Neural cell (in vitro differentiated cells): ENCODE data around the gene DACH1. TPM values are rescaled to one million over a fixed set of nuclear protein-coding genes. Genes with fewer than 3 reads are reported as not detected.

Experiments used
- H2AFZ ChIP-seq: fragments of 200-600, 300-800 bp; sonication (generic), shearing (Covaris generic); 2 replicates; pipeline ENCODE4 v1.6.0; 2014; ENCODE audit warnings: low read depth, mild to moderate bottlenecking, antibody characterized with exemption, low read length, moderate library complexity
- H3F3A ChIP-seq: fragments of 200-600 bp; shearing (Covaris generic); 2 replicates; pipeline ENCODE4 v1.6.1; 2016; ENCODE audit warnings: mild to moderate bottlenecking, moderate library complexity, mixed read lengths, antibody characterized with exemption, low read length; ENCODE audit not compliant: insufficient read depth, poor library complexity, severe bottlenecking
- H3K27ac ChIP-seq: fragments of 200-600, 300-800 bp; sonication (generic), shearing (Covaris generic); 2 replicates; pipeline ENCODE4 v1.5.1; 2014; ENCODE audit warnings: mild to moderate bottlenecking, low read length, moderate library complexity
- H3K27me3 ChIP-seq: fragments of 300-800, 200-600 bp; sonication (generic), shearing (Covaris generic); 2 replicates; pipeline ENCODE4 v1.6.0; 2014; ENCODE audit warnings: mild to moderate bottlenecking, low read depth, low read length, moderate library complexity; ENCODE audit not compliant: insufficient read depth
- H3K36me3 ChIP-seq: fragments of 300-800, 200-600 bp; sonication (generic), shearing (Covaris generic); 2 replicates; pipeline ENCODE4 v1.5.1; 2014; ENCODE audit warnings: mild to moderate bottlenecking, antibody characterized with exemption, low read length, moderate library complexity; ENCODE audit not compliant: insufficient read depth
- H3K4me2 ChIP-seq: fragments of 300-800, 200-600 bp; sonication (generic), shearing (Covaris generic); 2 replicates; pipeline ENCODE4 v1.6.0; 2014; ENCODE audit warnings: mild to moderate bottlenecking, low read length
- H3K4me3 ChIP-seq: fragments of 300-800, 200-600 bp; sonication (generic), shearing (Covaris generic); 2 replicates; pipeline ENCODE4 v1.5.1; 2014; ENCODE audit warnings: mild to moderate bottlenecking, low read length, moderate library complexity
- H3K79me2 ChIP-seq: fragments of 200-600 bp; shearing (Covaris generic); replicated peaks from 2 replicates; pipeline ENCODE4 v1.6.0; 2014; ENCODE audit warnings: mild to moderate bottlenecking, low read length, moderate library complexity; ENCODE audit not compliant: insufficient read depth
- H3K9ac ChIP-seq: fragments of 300-800, 200-600 bp; sonication (generic), shearing (Covaris generic); 2 replicates; pipeline ENCODE4 v1.6.1; 2016; ENCODE audit warnings: mild to moderate bottlenecking, low read length, mixed read lengths
- H3K9me2 ChIP-seq: fragments of 200-600 bp; shearing (Covaris generic); 2 replicates; pipeline ENCODE4 v1.6.1; 2016; ENCODE audit warnings: mild to moderate bottlenecking, low read length, mixed read lengths; ENCODE audit not compliant: insufficient read depth
- H3K9me3 ChIP-seq: fragments of 200-600, 300-800 bp; sonication (generic), shearing (Covaris generic); 2 replicates; pipeline ENCODE4 v1.6.1; 2016; ENCODE audit warnings: mild to moderate bottlenecking, mixed run types, low read length, moderate library complexity, mixed read lengths
- H4K20me1 ChIP-seq: fragments of 200-600 bp; shearing (Covaris generic); 2 replicates; pipeline ENCODE4 v1.6.1; 2016; ENCODE audit warnings: mild to moderate bottlenecking, mixed run types; ENCODE audit not compliant: insufficient read depth
- EP300 ChIP-seq: fragments of 450-650 bp; conservative IDR thresholded peaks from 2 replicates; pipeline ENCODE4 v1.6.1; 2014; ENCODE audit warnings: antibody characterized with exemption, mild to moderate bottlenecking, moderate library complexity; ENCODE audit not compliant: poor library complexity, severe bottlenecking
- EZH2 ChIP-seq: fragments of 200-600, 300-800 bp; shearing (Covaris generic), sonication (generic); IDR thresholded peaks from 2 replicates; pipeline ENCODE4 v1.6.1; 2014; ENCODE audit warnings: antibody characterized with exemption, low read length, borderline replicate concordance, mild to moderate bottlenecking; ENCODE audit not compliant: insufficient read depth, poor library complexity, severe bottlenecking
- MXI1 ChIP-seq: fragments of 450-650 bp; conservative IDR thresholded peaks from 2 replicates; pipeline ENCODE4 v1.6.1; 2014; ENCODE audit warnings: antibody characterized with exemption, mild to moderate bottlenecking; ENCODE audit not compliant: poor library complexity, severe bottlenecking
- POLR2AphosphoS5 ChIP-seq: IDR thresholded peaks from 2 replicates; pipeline ENCODE4 v1.6.1; 2012
- RAD21 ChIP-seq: fragments of 450-650 bp; conservative IDR thresholded peaks from 2 replicates; pipeline ENCODE4 v1.6.1; 2014; ENCODE audit warnings: antibody characterized with exemption, mild to moderate bottlenecking, moderate library complexity
- SMC3 ChIP-seq: fragments of 450-650 bp; conservative IDR thresholded peaks from 2 replicates; pipeline ENCODE4 v1.6.1; 2014; ENCODE audit warnings: antibody characterized with exemption, mild to moderate bottlenecking, moderate library complexity; ENCODE audit not compliant: poor library complexity
- TAF1 ChIP-seq: IDR thresholded peaks from 2 replicates; pipeline ENCODE4 v1.6.1; 2012; ENCODE audit warnings: low read depth
- polyA plus RNA-seq: library from polyadenylated mRNA; depleted of rRNA; stranded (reverse); fragments of >200 nt; gene quantifications from 2 replicates; pipeline ENCODE4 v1.2.3, GENCODE V29; 2014
- TF ChIP-seq, protein P1 (sequence below): IDR thresholded peaks from 2 replicates; pipeline ENCODE4 v1.6.1; 2012; ENCODE audit warnings: borderline replicate concordance
- TF ChIP-seq, protein P2 (sequence below): fragments of 450-650 bp; IDR thresholded peaks from 2 replicates; pipeline ENCODE4 v1.5.1; 2014; ENCODE audit warnings: antibody characterized with exemption, mild to moderate bottlenecking, moderate library complexity; ENCODE audit not compliant: poor library complexity, severe bottlenecking

Gene DACH1
- polyA plus RNA-seq, 1 donor from 2014 or later = 20.0 TPM

DNA sequence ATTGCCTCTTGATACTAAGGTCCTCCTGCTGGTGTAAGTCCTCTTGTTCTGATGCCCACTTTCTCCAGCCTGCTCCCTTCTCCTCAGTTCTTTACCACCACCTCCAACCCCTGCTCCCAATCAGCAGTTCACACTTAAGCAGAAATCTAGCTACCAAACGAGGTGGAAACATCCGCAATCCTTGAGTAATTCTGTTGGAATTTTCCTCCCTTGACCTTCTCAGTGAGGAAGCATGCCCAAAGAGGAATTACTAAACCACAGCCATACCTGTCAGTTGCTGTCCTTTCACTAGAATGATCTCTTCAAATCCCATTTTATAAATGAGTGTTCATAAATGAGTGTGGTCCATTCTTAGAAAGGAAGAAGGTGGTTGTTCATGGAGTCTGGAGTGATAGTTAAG lies 289.9 kb downstream of the DACH1 start:
- Histone ChIP-seq H3F3A (no peaks in the 10 kb centered on the region), H3K4me2 (no peak overlapping the region), H2AFZ (no peak overlapping the region), H3K27me3 (no peaks in the 10 kb centered on the region), H3K9me2 (no peaks in the 10 kb centered on the region), H3K4me3 (no peak overlapping the region), H3K79me2 (no peaks in the 10 kb centered on the region), H3K9me3 (no peaks in the 10 kb centered on the region), H3K27ac (no peak overlapping the region), H3K9ac (no peak overlapping the region), H4K20me1 (no peaks in the 10 kb centered on the region), H3K36me3 (no peaks in the 10 kb centered on the region)
- TF ChIP-seq TAF1 (no peak), POLR2AphosphoS5 (no peak), MXI1 (no peak), EP300 (no peak), EZH2 (no peak), SMC3 (no peak), RAD21 (no peak)
- TF ChIP-seq, protein P1, sequence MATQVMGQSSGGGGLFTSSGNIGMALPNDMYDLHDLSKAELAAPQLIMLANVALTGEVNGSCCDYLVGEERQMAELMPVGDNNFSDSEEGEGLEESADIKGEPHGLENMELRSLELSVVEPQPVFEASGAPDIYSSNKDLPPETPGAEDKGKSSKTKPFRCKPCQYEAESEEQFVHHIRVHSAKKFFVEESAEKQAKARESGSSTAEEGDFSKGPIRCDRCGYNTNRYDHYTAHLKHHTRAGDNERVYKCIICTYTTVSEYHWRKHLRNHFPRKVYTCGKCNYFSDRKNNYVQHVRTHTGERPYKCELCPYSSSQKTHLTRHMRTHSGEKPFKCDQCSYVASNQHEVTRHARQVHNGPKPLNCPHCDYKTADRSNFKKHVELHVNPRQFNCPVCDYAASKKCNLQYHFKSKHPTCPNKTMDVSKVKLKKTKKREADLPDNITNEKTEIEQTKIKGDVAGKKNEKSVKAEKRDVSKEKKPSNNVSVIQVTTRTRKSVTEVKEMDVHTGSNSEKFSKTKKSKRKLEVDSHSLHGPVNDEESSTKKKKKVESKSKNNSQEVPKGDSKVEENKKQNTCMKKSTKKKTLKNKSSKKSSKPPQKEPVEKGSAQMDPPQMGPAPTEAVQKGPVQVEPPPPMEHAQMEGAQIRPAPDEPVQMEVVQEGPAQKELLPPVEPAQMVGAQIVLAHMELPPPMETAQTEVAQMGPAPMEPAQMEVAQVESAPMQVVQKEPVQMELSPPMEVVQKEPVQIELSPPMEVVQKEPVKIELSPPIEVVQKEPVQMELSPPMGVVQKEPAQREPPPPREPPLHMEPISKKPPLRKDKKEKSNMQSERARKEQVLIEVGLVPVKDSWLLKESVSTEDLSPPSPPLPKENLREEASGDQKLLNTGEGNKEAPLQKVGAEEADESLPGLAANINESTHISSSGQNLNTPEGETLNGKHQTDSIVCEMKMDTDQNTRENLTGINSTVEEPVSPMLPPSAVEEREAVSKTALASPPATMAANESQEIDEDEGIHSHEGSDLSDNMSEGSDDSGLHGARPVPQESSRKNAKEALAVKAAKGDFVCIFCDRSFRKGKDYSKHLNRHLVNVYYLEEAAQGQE = no peak
- TF ChIP-seq, protein P2, sequence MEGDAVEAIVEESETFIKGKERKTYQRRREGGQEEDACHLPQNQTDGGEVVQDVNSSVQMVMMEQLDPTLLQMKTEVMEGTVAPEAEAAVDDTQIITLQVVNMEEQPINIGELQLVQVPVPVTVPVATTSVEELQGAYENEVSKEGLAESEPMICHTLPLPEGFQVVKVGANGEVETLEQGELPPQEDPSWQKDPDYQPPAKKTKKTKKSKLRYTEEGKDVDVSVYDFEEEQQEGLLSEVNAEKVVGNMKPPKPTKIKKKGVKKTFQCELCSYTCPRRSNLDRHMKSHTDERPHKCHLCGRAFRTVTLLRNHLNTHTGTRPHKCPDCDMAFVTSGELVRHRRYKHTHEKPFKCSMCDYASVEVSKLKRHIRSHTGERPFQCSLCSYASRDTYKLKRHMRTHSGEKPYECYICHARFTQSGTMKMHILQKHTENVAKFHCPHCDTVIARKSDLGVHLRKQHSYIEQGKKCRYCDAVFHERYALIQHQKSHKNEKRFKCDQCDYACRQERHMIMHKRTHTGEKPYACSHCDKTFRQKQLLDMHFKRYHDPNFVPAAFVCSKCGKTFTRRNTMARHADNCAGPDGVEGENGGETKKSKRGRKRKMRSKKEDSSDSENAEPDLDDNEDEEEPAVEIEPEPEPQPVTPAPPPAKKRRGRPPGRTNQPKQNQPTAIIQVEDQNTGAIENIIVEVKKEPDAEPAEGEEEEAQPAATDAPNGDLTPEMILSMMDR = no peak

DNA sequence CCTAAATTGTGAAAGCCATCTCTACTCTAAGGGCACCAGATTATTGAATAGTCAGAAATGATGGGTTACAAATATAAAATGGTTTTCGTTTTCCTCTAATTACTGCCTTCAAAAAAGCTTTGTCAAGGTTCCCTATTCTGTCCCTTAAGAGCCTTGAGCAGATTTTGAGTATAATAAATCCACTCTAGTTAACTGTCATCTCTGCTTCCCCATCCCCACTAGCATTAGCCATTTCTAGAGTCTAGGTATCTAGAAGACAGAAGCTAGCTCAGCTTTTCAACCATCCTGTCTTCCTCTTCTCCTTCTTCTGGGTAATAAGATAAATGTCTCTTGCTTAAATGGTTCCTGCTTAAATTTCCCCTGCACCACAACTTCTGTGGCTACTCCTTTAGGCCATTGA lies 290.4 kb downstream of the DACH1 start:
- H3K9me2 ChIP-seq = no peaks in the 10 kb centered on the region
- H3K4me2 ChIP-seq = no peak overlapping the region
- no peaks in the 10 kb centered on the region for H3K79me2 ChIP-seq
- H3K27ac ChIP-seq = no peak overlapping the region
- TF ChIP-seq, protein P2 = no peak
- TF ChIP-seq EP300 (no peak), MXI1 (no peak), SMC3 (no peak), RAD21 (no peak), TAF1 (no peak), EZH2 (no peak), POLR2AphosphoS5 (no peak)
- TF ChIP-seq, protein P1 = no peak
- no peak overlapping the region for H3K4me3 ChIP-seq
- no peak overlapping the region for H2AFZ ChIP-seq
- no peaks in the 10 kb centered on the region for H3K9me3 ChIP-seq
- no peaks in the 10 kb centered on the region for H3K36me3 ChIP-seq
- H3K27me3 ChIP-seq = no peaks in the 10 kb centered on the region
- no peak overlapping the region for H3K9ac ChIP-seq
- H4K20me1 ChIP-seq = no peaks in the 10 kb centered on the region
- H3F3A ChIP-seq = no peaks in the 10 kb centered on the region
